NCI-H82 (cell line): Measurements from ENCODE around the gene CBY1.
A peak's percentile ranks its signal among the peaks of the same experiment; 100 is the strongest.

Experiments used
- DNase-seq: peaks from one replicate; lab custom pipeline; 2025; lab: John Stamatoyannopoulos, UW

CBY1 gene

DNA sequence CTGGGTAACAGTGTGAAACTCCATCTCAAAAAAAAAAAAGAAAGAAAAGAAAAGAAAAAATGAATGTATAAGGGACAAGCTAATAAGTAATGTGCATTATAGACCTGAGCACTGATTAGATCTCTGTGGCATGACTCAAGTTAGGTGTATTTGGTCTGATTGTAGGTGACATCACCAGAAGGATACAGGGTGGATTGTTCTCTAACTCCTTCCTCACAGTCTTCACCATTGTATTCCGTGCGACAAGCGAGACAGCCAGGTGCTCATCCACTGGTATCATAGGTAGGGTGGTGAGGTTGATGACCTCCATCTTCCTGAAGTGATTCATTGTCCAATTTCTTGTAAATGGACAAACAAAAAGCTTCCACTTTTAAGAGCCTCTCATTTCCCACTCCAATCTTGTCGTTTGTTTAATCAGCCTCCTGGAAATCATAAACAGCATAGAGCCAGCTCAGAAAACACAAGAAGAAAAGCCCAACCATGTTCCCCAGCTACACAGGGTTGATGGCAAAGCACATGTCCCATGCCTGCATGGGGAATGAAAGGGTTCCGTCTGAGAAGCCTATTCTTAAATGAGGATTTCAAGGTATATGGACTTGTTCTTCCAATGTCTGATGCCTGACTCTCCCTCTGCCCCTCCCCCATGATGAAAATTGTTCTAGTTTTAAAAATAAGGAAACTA, 6.5 kb upstream of the CBY1 start:
- DNase-seq = no peak

DNA sequence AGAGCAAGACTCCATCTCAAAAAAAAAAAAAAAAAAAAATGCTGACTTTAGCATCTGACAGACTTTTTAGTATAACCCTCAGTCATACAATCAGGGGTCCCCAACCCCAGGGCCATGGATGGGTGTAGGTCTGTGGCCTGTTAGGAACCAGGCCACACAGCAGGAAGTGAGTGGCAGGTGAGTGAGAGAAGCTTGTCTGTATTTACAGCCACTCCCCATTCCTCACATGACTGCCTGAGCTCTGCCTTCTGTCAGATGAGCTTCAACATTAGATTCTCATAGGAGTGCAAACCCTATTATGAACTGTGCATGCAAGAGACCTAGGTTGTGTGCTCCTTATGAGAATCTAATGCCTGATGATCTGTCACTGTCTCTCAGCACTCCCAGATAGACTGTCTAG, 3.6 kb upstream of the CBY1 start:
- DNase-seq = no peak

DNA sequence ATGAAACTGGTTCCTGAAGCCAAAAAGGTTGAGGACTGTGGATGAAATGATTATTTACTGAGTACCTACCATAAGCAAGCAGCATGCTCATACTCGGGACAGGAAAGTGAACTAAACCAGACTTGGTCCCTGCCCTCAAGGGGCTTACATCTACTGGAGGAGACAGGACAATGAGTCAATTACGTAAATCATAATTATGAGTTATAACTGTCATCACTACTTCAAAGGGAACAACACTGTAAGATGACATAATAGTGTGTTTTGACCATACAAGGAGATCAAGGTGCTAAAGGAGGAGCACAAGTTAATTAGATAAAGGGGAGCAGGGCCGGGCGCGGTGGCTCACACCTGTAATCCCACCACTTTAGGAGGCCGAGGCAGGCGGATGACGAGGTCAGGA, 2.7 kb upstream of the CBY1 start:
- DNase-seq = no peak

DNA sequence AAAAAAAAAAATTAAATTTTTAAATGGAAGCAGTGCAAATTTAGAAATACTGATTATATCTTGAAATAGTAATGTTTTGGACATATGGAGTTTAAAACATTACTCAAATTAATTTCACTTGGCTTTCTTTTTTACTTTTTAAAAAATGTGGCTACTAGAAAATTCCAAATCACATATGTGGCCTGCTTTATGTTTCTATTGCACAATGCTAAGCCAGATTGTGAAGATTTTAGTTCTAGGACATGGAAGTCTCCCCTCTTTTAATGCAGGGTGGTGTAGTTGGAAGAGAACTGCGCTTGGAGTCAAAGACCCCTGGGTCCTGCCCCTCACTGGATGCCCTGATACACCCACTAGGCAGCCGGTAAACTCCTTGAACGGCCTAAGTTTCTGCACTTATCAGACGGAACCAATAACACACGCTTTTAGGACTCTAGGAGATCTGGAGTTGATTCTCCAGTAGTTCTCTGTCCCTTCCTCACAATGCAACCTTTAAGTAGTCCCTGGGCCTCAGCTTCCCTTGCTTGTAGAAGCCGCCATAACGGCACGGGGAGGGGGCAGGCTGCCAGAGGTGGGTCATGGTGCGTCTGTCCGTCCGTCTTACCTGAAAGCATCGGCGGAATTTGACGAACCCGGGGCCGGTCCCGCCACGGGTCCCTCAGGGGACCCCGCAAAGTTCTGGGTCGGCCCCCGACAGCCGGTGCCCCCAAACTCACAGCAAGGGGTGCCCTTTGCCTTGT, 751 bp upstream of the CBY1 start:
- peak; percentile 36 for DNase-seq

DNA sequence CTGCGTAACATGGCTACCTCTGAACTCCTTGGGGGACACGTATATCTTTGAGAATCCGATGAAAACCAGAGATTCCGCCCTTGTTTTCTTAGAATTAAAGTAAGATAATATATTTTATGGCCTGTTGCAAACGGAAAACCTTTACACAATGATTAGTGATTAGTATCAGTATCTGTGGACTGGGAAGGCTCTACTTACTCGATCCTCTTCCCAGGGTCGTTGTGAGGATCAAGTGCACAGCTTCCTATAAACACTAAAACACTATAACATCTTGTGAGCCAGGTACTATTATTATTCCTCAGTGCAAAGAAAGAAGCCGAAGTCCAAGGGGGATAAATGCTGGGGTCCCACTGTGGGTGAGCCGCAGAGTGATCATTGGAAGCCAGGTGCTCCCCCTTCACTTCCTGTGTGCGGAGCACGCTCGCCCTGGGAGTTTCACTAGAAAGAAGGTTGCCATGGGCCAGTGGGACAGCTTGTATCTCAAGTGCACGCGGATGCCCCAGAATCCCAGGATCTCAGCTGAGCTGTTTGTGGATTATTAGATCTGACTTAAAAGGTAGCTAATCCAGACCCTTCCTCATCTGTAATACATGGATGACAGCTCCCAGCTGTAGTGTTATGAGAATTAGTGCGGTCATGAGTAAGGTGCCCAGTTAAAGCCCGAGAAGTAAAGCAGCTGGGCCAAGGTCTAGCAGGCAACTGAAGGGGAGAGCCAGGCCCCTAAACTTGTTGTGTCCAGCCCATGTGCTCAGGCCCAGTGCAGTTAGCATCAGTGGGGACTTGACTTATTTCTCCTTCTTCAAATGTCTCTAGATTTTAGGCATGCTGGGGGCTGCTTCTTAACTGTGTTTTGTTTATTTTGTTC, 839 bp downstream of the CBY1 start:
- DNase-seq = peak; percentile 77

DNA sequence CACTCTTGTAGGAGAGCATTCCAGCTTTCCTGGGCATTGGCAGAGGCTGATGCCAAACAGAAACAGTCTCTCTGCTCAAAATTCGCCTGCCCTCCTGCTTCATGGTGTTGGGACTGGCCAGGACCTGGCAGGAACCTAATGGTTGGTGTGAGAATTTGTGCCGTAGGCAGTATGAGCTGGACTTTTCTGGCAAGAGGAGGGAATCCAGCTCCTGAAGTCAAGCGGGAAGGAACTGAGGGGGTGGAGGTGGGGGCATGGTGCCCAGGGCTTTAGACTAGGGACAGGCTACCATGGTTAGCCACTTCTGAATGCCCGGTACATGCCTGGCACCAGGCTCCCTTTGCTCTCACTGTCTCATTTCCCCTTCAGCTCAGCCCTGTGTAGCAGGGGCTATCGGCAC, 18.4 kb downstream of the CBY1 start:
- DNase-seq = no peak

DNA sequence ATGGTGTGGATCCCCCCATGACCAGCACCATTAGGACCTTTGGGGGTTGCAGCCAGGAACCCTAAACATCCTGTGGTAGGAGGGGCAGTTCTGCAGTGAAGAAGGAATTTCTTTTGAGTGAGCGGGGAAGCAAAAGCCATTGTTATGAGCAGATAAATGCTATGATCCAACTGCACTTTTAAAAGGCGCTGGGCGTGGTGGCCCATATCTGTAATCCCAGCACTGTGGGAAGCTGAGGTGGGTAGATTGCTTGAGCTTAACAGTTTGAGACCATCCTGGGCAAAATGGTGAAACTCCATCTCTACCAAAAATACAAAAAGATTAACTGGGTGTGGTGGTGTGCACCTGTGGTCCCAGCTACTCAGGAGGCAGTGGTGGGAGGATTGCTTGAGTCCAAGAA, 19.4 kb downstream of the CBY1 start:
- DNase-seq = no peak

DNA sequence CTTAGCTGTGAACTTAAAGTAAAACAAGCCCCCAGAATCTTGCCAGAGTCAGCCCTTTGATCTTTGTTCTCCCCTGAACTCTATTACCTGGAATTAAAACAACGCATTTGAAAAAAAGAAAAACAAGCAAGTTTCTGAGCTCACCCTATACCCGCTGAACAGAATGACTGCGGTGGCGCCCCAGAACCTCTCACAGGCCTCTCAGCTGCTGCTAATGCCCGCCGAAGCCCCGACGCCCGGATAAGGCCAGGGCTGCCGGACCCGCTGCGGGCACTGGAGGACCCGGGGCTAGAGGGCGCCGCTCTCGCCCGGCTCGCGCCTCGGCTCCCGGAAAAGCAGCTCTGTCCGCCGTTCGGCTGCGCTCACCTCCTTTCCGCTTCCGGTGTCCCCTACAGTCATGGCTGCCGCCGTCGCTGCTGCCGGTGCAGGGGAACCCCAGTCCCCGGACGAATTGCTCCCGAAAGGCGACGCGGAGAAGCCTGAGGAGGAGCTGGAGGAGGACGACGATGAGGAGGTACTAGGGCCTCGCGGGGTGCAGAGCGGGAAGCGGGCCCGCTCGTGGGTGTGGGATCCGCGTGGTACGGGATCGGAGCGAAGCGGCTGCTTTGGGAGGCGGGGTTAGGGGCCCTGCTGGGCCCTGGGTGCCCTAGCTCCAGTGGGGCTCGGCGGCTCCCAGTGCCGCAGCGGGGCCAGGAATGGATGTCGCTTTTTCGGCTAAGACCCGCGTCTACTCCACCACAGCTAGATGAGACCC, 25.3 kb downstream of the CBY1 start, which contains the start of gene TOMM22:
Gene TOMM22 (plus strand): TSS at position 376 of the 754 bp plus-strand sequence. CDS start 22 bp downstream, at position 398.
- peak; percentile 87 for DNase-seq

DNA sequence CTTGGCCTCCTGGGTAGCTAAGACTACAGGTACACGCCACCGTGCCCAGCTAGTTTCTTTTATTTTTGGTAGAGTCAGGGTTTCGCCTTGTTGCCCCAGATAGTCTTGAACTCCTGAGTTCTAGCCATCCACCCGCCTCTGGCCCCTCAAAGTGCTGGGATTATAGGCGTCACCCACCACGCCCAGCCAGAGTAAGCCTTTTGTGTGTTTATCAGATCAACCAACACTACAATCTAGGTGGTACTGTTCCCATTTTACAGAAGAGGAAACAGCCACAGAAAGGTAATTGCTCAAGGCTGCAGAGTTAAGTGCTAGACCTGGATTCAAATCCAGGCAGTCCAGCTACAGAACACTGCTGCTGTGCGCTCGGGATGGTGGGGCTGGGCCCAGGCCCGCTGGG, 28.5 kb downstream of the CBY1 start:
- no peak for DNase-seq

DNA sequence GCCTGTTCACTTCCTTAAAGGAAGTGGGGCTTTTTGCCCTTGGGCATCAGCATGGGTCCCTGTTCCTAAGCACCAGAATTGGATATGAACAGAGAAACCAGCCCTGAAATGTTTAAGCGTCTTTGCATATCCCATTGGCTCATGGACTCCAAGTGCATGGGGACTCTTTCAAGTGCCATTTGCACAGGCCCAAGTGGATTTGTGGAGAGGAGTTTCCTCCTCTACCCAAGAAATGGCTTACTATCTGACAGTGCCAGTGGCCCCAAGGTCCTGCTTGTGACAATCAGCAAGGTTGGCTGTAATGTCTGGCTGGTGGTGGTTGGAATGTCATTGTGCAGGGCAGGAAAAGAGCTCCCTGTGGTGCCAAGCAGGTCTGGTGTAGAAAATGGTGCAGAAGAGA, 29.3 kb downstream of the CBY1 start:
- DNase-seq = no peak

DNA sequence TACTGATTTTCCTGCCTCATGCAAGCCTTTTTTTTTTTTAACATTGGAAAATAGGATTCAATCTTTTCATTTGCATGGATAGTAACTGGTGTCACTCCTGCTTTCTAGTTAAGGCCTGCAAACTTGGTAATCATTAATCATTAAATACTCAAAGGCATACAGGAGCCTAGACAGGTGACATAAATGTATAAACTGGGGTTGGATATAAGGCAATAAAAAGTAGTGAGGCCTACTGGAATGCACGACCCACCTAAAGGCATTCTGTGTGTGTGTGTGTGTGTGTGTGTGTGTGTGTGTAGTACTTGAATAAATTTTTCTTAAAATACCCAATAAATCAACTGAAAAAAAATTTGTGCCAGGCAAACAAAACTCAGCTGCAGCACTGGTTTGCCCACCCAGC, 33.2 kb downstream of the CBY1 start:
- no peak for DNase-seq

DNA sequence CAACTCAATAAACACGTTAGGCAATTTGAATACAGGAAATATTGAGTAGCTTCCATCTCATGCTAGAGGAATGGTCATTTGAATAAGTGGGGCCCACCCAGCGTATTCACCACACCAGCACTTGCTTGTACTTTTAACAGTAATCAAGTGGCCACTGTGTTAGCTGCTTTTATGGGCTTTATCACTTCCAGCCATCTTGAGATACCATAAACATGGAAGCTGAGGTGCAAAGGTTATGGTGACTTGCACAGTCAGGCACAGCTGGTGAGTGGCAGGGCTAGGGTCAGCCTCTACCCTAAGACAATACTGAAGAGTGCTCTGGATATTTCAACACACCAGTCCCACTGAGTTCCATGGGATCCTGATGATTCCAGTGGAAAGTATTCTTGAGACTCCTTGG, 37.6 kb downstream of the CBY1 start:
- DNase-seq = no peak

DNA sequence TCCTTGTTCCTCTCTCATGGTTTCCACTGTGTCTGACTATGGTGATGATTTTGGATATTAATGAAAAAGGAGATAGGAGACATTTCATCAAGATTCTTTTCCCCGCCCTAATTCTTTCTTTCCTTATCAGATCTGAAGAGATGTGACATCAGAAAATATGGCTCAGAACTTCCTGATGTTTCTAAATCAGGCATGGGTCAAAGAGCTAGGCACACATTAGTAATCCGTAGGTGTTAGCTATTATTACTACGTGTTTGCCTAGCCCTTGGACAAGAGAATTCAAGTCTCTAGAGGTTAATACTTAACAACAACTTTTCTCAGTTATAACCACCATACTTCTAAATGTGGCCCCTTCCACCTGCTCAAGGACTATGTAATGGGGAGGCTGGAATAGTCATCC, 38.5 kb downstream of the CBY1 start:
- DNase-seq = no peak

DNA sequence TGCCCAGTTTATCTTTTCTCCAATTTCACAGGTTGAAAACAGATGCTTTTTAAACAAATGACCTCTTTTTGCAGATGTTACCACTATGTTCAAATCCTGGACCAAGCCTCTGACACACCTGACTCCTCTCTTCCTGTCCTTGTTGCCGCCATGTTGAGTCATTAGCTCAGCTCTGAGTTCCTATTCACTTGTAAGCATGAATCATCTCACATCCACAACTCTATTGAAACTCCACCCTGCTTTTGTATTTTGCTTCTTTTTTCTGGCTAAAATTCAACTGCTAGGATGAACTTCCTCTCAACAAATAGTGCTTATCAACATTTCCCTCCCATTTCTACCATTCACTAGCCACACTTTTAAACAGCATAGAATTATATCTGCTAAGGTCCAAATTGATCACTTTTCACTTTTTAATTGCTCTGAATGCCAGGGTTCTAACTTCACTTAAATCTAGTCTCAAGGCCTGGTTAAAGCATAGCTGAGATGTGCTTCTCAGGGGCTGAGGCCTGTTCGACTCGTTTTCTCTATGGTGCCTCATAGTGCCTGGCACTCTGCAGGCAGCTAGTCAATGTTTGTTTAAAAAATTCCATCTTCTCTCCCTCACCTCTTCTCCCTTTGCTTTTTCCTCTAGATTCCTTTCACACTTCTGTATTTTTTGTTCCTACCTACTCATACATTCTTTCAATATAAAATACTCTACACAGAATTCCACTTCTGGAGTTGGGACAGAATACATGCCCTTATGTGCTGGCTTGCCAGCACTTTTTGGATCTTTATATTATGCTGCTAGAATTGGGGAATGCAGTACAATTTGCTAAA, 40.4 kb downstream of the CBY1 start:
- DNase-seq = no peak

DNA sequence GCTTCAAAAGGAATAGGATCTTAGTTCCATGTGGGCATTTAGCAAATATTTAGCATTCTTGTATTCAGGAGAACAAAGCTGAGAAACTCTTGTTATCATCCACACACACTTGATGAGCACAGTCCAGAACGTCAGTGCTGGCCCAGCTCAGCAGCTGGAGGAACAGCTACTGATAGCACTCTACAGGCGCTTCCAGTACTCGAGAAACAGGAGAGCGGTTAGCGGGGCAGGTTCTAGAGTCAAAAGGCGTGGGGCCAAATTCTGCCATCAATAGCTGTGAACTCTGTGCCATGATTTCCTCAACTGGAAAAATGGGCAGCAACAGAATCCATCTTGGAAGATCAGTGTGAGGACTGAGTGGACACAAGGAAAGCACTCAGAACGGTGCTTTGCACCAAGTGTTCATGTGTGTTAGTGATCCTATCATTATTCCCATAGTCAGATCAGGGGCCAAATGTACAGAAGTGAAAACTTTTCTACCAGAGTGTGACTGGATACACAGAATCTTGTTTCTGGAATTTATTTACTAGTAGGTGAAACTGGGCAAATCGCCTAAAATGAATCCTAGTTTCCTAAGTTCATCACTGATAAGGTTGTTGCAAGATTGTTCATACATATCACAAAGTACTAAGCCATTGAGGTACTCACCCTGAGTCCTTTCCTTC, 41.1 kb downstream of the CBY1 start:
- no peak for DNase-seq

DNA sequence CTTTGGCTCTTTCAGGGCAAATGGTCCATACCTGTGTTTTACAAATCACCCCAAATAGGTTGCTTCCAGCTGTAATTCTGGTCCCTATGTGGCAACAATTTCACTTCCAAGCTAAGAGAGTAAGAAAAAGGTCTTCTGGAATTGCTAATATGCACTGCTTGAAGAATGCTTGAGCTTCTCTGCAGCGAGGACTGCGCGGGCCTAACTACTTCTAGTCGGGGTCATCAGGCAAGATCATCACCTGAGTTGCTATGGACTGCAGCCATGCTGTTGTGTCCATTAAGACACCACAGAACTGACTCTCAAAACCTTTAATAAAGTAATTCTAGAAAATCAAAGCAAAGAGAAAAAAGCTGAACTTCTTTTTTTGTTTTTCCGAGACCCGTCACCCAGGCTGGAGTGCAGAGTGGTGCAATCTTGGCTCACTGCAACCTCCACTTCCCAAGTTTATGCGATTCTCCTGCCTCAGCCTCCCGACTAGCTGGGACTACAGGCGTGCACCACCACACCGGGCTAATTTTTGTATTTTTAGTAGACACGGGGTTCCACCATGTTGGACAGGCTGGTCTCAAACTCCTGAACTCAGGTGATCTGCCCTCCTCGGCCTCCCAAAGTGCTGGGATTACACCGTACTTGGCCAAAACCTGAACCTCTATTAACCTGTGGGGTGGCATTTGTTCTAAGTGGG, 42.1 kb downstream of the CBY1 start:
- no peak for DNase-seq

DNA sequence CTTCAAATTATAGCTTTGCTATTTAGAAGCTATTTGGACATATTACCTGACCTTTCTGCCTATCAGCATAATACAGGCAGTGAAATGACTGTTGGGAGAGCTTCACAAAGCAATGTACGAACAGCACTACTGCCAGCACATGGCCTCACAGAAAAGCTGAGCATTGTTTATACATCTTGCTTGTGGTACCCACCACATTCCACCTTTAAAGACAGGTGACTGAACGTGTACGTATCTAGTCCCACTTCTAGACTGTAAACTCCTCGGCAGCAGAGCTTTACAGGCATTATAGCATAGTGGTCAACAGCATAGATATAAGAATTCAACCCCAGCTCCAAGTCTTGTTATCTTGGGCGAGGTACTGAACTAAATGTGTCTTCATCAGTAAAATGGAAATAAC, 42.7 kb downstream of the CBY1 start:
- no peak for DNase-seq

DNA sequence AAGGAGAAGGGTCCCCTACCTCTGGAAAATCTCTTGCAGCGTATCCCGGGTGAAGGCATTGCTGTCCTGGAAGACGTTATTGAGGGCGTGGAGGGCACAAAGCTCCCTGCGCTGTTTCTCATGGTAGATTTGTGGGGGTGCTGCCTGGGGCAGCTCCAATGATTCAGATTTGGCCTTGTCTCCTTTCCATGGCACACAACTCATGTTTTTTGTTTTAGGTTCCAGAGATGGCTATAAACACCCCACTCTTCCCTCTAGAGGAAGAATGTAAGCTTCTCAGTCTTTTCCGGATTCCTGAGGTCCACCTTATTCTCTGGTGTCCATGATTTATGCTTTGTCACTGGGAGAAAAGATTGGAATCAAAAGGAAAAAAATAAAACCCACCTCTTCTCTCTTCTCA, 43.3 kb downstream of the CBY1 start:
- DNase-seq = no peak

DNA sequence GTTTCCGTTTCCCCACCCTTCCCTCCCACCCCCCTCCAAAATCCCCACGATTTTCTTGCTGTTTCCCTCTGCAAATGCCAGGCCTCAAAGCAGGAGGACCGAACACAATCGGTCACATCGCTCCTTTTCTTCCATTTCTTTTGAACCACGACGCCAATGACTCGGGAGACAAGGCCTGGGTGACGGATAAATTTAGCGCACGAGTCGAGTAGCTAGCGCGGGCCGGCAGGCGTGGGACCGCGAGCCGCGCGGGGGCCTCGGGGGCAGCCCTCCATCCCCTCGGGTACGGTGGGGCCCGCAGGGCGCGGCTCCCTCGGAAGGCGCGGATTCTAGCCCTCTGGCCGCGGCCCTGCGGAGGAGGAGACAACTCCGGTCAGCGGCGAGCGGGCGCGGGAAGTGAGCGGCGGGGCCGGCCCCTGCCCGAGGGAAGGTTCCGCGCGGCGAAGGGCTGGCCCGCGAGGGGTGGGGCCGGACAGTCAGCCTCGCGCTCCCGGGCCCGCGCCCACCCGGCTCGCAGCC, 43.9 kb downstream of the CBY1 start:
- peak; percentile 50 for DNase-seq
